ENCODE measurements around the gene STARD3.

The STARD3 gene

GRCh38 chr17:39639043-39639442, 2.1 kb downstream of the STARD3 start:
- no peak for DNase-seq (ENCODE audit: low spot score)

- DNase-seq (ENCODE audit: low spot score): no peak
These were observed 2.9 kb downstream of the STARD3 start for GRCh38 chr17:39639566-39640458.

- no peak for DNase-seq (ENCODE audit: low spot score)
These were observed 3.7 kb downstream of the STARD3 start for GRCh38 chr17:39640591-39641031.

GRCh38 chr17:39641097-39641496, 4.2 kb downstream of the STARD3 start:
- no peak for DNase-seq (ENCODE audit: low spot score)

- no peak for DNase-seq (ENCODE audit: low spot score)
These were observed 4.9 kb downstream of the STARD3 start for GRCh38 chr17:39641883-39642282.

GRCh38 chr17:39642291-39643074, 5.5 kb downstream of the STARD3 start:
- DNase-seq (ENCODE audit: low spot score): no peak

- DNase-seq (ENCODE audit: low spot score): no peak
These were observed 6.3 kb downstream of the STARD3 start for GRCh38 chr17:39643271-39643670.

GRCh38 chr17:39647256-39647655, 10.3 kb downstream of the STARD3 start:
- no peak for DNase-seq (ENCODE audit: low spot score)

GRCh38 chr17:39648616-39649366, 11.8 kb downstream of the STARD3 start:
- DNase-seq (ENCODE audit: low spot score): no peak

GRCh38 chr17:39650121-39650579, 13.2 kb downstream of the STARD3 start:
- no peak for DNase-seq (ENCODE audit: low spot score)

- DNase-seq (ENCODE audit: low spot score): no peak
These were observed 15.1 kb downstream of the STARD3 start for GRCh38 chr17:39651923-39652586.

GRCh38 chr17:39652587-39653315, 15.8 kb downstream of the STARD3 start:
- peak; percentile 88 for DNase-seq (ENCODE audit: low spot score)

- DNase-seq (ENCODE audit: low spot score): no peak
These were observed 16.3 kb downstream of the STARD3 start for GRCh38 chr17:39653316-39653661.

- no peak for DNase-seq (ENCODE audit: low spot score)
These were observed 16.9 kb downstream of the STARD3 start for GRCh38 chr17:39653662-39654331.

- no peak for DNase-seq (ENCODE audit: low spot score)
These were observed 18.2 kb downstream of the STARD3 start for GRCh38 chr17:39655105-39655504.

GRCh38 chr17:39658346-39658745, 21.4 kb downstream of the STARD3 start:
- no peak for DNase-seq (ENCODE audit: low spot score)

GRCh38 chr17:39658760-39659159, 21.8 kb downstream of the STARD3 start:
- no peak for DNase-seq (ENCODE audit: low spot score)

GRCh38 chr17:39659279-39660010, 22.5 kb downstream of the STARD3 start:
- no peak for DNase-seq (ENCODE audit: low spot score)

GRCh38 chr17:39660011-39660360, 23.0 kb downstream of the STARD3 start:
- DNase-seq (ENCODE audit: low spot score): no peak

All from globus pallidus (tissue), 1 donor.